SKM-1 treated with dmso at 0.1 percent for 144 hours (cell line): ENCODE measurements around the gene SCAF8.

Experiments used
- DNase-seq: peaks from one replicate; lab custom pipeline; 2025; ENCODE audit not compliant: unreplicated experiment; lab: John Stamatoyannopoulos, UW

The SCAF8 gene

DNA sequence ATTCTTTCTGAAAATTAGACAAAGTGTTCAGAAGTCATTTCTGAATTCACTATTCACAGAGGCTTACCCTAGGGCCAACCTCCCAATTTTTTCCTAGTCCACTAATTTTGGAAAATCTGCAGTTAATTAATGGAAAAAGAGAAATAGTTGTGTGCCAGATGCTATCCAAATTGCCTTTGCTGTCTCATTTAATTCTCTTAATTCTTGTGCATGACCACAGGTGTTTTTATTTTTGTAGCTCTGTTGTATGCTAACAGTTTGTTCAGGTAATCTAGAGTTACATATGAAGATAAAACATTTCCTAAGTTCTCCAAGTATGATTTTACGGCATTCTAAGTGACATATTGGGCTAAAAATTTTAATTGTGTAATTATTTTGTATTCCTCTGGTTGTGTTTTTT is 96.8 kb downstream of the SCAF8 start:
- no peak for DNase-seq

DNA sequence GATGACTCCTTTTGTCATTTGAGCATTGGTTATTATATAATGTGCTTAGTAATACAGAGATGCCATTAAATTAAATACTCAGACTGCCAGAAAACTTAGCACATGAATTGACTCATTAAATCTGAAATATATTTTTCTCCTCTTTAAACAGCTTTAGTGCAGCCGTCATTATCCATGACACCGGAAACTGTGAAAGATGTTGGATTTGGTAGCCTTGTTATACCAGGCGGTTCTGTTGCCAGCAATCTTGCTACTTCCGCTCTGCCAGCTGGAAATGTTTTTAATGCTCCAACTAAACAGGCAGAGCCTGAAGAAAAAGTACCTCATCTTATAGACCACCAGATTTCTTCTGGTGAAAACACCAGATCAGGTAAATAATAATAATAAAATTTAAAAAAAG is 97.6 kb downstream of the SCAF8 start:
- DNase-seq, result no peak

DNA sequence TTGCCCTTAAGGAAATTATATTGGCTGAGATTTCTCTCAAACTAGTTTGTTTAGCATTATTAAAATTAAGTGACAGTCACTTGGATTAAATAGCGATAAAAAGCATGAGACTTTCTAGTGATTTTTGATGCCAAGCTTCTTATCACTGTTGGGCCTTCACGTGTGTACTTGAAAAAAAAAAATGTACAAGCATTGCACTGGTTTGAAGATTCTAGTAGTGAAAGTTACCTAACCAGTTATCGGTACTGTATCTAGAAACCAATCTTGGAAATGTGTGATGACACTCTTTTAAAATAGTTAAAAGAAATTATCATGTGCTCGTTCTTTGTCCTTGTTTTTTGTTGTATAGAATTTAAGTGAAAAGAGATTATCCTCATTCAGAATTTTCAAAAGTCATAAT is 102.1 kb downstream of the SCAF8 start:
- DNase-seq, result no peak

DNA sequence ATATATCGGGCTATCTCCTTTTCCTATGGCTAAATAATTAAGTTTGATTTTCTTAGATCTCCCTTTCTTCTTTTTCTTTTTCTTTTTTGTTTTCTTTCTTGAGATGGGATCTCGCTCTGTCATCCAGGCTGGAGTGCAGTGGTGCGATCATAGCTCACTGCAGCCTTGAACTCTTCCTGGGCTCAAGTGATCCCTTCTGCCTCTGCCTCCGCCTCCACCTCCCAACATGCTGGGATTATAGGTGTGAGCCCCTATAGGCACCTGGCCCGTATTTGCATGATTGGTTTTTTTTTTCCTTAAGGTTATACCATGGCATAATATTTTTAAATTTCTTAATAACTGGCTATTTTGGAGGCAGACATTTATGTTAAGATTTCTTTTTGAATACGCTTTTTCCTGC is 106.3 kb downstream of the SCAF8 start:
- no peak for DNase-seq

DNA sequence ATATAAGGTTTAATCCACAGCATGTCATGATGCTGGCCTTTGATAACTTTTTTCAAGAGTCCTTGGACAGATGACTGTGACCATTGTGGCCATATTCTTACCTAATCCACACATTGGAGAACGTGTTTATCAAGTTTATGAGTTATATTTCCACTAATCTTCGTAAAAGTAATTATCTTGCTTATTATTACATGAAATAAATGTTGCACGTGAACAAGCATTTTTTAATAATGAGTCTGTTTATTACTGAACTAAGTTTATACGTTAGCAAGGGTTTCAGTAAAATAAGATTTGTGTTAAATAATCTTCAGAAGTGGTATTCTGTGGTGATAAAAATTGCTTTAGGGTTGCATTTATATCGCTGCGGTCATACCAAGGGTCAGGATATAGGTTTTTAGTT is 107.1 kb downstream of the SCAF8 start:
- no peak for DNase-seq

DNA sequence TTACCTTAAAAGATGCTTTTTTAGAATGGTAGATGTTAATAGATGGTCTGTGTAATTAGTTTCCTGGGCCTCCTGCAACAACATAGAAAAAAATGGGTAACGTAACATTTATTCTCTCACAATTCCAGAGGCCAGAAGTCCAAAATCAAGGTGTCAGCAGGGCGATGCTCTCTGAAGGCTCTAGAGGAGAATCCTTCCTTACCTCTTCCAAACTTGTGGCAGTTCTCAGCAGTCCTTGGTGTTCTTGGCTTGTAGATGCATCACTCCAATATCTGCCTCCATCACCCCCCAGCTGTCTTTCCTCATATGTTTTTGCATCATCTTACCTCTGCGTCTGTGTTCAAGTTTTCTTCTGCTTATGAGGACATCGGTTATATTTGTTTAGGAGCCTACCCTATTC is 107.9 kb downstream of the SCAF8 start:
- no peak for DNase-seq

DNA sequence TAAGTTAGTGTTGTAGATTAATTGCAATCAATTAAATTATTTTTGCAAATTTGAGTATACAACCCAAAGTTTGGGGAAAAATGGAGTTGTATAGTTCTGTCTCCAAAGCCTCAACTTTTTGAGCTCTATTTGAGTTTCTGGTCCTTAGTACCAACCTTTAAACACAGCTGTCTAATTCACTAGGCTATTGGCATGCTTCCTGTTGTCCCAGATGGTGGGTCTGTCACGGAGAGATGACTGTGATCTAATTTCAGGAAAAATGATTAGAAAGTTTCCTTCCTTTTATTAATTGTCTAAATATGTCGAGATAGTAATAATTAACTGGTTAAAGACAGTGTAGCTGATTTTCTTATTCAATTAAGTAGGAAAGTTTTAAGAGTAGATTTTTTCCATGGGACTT is 109.6 kb downstream of the SCAF8 start:
- DNase-seq, result no peak

DNA sequence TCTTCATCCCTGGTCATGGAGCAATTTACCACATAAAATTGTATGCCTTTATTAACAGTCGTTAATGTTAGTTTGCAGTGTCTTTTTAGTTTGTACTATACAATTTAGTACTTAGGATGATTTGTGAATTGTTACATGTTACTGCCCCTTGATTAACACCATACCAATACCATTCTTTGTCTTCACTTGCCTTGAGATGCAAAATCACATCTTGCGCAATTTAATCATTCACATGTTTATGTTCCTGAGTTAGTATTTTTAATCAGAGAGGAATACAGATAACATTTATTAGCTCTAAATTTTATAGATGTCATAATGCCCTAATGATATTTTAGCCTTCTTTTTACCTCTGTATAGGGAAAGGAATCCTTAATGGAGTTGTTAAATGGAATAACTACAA is 114.1 kb downstream of the SCAF8 start:
- DNase-seq, result no peak

DNA sequence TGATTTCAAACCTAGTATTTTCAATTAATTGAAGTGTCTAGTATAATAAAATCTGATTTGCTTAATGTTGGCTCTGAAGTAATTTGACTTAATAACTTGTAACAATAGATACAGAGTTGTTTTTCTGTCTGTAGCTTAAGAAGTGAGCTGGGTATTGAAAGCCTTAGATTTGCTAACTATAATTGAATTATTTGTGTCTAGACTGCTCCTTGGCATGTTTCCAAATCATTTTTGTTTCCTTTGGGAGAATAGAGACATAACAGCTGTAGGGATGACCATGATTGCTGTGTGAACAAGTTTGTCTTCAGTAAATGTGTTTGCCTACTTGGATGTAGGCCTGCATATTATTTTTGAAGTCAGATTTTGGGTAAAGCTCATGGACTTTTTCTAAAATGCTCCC is 115.4 kb downstream of the SCAF8 start:
- no peak for DNase-seq

DNA sequence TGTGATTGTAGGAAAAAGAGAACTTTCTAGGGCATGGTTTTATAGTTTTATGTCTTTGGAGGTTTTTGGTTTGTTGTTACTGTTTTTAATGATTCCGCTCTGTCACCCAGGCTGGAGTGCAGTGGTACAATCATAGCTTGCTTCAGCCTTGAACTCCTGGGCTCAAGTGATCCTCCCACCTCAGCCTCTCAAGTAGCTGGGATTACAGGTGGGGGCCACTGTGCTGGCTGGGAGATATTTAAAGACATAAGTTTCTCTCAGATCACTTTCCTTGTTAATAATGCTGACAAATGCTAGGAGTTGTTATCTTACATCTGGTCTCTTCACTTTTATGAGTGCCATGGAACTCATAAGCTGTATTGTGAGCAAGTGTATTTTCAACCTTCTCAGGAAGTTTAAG is 116.3 kb downstream of the SCAF8 start:
- no peak for DNase-seq

DNA sequence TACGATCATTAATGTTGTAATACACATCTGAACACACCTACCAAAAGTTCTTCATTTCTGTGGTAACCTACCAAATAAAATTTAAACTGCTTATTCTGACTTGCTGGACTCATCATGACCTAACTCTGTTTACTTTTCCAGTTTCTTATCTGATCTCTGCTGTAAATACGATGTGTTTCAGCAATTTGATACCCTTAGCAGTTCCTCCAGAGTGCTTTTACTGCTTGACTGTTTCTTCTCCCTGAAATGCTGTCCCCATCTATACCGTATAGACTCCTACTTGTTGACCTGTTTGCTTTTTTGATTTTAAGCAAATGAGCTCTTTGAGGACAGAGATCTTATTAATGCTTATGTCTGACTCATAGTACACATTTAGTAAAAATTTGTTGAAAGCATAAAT is 119.5 kb downstream of the SCAF8 start:
- no peak for DNase-seq

DNA sequence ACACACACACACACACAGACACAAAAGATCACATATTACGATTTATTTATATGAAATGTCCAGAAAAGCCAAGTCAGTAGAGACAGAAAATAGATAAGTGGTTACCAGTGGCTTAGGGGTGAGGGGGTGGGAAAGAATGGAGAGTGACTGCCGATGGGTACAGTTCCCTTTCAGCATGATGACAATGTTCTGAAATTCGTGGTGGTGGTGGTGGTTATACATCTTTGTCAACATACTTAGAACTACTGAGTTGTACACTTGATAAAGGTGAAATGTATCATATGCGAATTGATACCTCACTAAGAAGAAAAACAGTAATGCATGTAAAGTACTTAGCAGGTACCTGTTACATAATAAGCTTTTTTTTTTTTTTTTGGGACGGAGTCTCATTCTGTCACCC is 124.3 kb downstream of the SCAF8 start:
- no peak for DNase-seq

DNA sequence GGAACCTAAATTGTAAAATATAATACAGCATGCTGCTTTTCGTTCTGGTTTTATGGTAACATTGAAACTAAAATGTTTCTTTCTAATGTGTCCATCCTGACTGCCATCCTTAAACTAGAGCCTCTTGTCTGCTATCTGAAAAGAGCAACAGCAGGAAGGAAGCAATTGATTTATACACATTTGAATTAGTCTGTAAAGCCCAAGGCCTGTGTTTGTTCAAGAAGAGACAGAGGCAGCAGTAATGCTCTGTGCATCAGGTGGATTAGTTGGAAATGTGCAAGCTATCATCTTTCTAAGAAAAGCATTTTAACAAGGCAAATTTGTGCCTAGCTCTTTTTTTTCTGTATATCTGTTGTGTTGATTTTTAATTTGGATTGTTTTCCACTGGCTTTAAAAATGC is 128.6 kb downstream of the SCAF8 start:
- DNase-seq, result no peak

DNA sequence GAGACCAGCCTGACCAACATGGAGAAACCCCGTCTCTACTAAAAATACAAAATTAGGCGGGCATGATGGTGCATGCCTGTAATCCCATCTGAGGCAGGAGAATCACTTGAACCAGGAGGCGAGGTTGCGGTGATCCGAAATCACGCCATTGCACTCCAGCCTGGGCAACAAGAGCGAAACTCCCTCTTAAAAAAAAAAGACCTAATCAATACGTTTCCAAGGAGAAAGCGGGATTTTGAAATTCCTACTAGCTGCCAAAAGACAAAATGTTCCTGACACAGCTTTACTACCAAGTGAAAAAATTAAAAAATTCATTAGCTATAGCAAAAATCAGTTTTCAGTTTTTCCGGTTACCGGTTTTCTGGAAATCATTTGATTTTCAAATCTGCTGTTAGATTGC is 129.3 kb downstream of the SCAF8 start:
- DNase-seq, result no peak

DNA sequence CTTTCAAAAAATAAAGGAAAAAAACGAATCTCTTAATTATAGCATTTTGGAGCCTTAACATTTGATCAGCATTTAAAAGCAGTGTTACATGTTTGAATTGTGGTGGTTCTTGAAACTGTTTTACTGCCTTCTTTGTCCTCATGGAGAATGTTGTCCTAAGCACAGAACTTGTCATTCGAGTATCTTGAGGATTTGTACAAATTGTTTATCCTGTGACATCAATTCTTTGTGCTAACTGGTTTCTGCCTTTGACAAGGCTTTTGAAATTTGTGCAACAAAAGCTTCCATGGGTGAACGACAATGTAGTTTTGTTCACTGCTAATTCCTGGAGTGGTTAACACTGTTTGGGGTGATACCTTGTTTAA is 130.8 kb downstream of the SCAF8 start:
- DNase-seq, result no peak

DNA sequence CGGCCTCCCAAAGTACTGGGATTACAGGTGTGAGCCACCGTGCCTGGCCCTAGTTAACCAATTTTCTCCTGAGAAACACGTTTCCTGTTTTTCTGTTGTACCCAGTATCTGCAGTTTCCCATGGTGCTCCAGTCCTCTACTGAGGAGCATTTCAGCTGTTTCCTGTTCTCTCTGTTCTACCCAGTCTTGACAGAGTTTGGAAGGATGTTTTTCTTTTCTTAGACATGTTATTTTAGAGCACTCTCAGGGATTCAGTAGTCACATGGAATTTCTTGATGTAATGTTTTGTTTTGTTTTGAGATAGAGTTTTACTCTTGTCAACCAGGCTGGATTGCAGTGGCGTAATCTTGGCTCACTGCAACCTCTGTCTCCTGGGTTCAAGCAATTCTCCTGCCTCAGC is 132.1 kb downstream of the SCAF8 start:
- no peak for DNase-seq

DNA sequence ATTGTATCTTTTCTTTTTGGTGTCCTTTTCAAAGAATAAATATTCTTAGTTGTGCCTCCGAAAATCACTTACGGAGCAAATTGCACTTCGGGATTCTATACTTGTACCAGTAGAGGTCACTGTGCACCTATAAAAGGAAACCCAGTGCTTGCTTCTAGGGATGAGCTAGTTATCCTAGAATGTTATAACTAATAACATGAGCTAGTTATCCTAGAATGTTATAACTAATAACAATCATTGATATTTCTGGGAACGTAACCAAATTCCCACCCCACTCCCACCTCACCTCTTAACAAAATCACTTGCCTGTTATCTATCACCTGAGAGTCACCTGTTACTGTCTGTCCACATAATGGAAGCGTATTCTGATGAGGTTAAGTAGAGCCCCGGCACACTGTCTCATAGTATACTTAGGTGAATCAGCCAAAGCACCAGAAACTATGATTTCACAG is 135.0 kb downstream of the SCAF8 start:
- peak; percentile 21 for DNase-seq

DNA sequence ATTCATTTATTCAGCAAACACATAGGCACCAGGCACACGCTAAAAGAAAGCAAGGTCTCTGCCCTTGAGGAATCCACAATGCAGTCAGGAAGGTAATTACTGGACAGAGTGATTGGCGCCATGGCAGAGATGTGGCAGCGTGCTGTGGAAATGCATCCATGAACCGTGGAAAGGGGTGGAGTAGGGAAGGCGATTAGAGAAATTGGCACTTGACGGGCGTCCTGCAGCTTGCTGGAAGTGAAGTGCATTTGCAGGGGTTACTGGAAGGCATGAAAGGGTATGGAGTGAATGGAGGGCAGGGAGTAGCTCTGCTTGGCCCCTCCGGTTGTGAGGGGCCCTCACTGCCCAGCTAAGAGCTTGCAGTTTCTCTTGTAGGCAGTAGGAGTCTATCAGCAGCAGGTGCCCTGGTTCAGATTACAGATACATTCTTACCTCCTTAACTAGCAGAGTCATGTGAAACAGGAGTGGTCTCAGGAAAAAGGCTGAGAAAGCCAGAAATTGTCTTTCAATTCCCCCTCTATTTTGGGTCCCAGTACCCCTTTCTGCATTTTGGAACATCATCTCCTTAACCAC is 139.4 kb downstream of the SCAF8 start:
- no peak for DNase-seq

DNA sequence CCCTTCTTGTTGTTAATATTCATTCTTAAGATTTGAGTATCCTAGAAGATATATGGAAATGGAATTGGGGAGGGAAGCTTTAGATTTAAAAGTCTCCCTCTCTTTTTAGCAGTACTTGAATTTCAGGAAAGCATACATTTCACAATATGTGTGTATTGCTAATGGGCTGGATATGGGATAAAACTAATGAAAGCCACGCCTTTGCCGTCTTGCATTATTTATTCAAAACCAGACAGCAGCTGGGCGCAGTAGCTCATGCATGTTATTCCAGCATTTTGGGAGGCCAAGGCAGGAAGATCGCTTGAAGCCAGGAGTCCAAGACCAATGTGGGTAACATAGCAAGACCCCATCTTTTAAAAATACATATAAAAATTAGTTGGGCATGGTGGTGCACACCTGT is 140.3 kb downstream of the SCAF8 start:
- DNase-seq, result no peak

DNA sequence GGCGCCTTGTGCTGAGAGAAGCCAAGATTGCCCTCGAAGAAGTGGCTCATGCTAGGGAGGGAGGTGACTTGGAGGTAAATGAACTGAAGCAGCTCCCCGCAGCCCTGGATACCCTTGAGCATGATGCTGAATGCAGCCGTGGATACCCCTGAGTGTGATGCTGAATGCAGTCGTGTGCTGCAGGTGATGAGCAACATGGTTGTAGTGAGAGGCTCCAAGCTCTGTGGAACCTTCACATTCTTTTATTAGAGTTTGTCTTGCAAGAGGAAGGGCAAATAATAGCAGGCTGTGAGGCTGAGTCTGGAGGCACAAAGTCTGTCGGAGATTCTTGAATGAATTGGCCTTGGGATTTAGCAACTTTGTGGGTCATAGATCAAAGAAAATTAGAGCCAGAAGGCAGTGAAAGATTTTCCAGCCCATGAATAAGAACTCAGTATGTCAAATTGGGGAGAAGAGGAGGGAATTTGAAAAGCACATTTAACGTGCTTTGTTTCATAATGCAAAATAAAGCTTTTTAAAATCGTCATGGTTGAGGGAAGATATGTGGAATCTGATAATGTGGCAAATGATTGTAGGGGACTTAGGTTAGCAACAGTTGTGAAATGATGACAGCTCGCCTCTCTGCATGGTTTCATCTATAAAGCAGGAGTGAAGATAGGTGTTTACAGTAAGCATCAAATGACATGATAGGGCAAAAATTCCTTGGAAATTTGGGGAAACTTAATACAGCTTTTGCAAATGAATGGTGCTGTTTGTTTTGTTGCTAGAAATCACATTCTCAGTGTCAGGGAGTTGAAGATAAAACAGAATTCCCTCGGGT is 141.8 kb downstream of the SCAF8 start:
- no peak for DNase-seq

DNA sequence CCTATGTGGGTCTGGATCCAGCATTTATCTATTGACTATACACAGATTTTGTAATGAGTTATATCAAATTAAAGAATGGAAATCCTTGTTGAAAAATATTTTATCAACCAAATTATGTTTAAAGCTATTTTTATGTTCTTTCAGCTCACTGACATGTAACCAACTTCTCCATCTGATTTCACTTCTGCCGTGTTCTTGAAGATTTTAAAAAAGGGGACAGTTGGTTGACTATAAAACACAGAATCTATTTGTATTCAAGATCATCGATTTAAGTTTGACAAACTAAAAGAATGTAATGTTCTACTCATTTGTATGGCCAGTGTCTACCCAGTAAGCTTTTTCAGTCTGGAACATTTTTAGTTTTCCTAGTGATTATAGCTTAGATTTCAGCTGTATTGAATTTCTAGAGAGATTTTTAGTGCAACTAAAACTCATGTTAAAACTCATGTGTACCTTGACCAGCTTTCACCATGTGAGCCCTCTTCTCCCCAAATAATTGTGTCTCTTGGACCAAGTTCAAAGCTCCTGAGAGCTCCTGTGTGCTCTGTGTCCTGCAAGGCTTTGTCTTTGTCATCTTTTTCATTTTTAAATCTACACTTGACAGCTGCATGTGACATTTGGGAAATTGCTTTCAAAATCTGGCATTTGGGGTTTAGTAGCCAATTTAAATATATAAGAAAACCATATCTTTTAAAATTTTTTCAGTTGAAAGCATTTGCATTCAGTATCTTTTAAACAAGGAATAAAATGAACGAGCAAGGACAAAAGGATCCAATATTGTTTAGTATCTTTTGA is 143.5 kb downstream of the SCAF8 start:
- no peak for DNase-seq

DNA sequence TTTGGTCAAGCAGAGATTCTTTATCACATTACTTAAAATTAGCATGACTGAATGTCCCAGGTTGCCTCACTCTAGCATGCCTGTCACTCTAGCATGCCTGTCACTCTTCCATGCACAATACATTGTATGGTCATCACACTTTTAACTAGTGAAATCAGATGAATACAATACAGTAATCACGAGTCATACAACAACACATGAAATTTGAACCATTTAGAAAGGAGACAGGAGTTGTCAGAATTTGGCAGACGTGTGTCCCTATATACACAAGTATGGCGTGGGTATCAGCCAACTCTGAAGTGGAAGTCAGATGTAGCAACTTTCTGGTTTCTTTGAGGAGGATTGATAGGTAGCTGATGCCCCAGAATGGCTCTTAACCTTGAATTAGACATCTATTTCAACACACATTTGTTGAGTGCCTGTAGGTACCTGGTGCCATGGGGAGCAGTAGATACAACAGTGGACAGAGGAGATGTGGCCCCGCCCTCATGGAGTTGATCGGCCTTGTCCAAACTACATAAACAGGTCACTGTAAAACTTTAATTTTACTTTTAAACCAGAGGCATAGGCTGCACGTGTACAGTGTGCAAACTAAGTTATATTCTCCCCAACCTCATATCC is 145.8 kb downstream of the SCAF8 start:
- no peak for DNase-seq
